ENCODE data around the gene MBD3.

- TF ChIP-seq CTCF (IDR thresholded peaks at IDR 0.05) (no peak), ZFX (IDR thresholded peaks at IDR 0.05; ENCODE audit: borderline replicate concordance) (no peak)
Observed at GRCh38 chr19:1619703-1620102, 27.0 kb upstream of the MBD3 start.
